GM18858 (cell line): ENCODE data around the gene MAB21L1.

Experiments used
- ATAC-seq: cut with Tn5 transposase; IDR thresholded peaks from one replicate; pipeline ENCODE4 v1.9.1; 2021; ENCODE audit not compliant: unreplicated experiment

MAB21L1 gene

GRCh38 chr13:35480346-35480745 lies 3.9 kb upstream of the MAB21L1 start:
- no peak for ATAC-seq

- no peak for ATAC-seq
These were observed 3.2 kb upstream of the MAB21L1 start for GRCh38 chr13:35479706-35480105.

- no peak for ATAC-seq
These were observed 2.6 kb upstream of the MAB21L1 start for GRCh38 chr13:35479038-35479492.

- no peak for ATAC-seq
These were observed 2.0 kb upstream of the MAB21L1 start for GRCh38 chr13:35478271-35479037.

- no peak for ATAC-seq
These were observed 977 bp upstream of the MAB21L1 start for GRCh38 chr13:35477386-35477946.

GRCh38 chr13:35475212-35475959 lies 1.1 kb downstream of the MAB21L1 start:
- no peak for ATAC-seq

- ATAC-seq: no peak
These were observed 1.8 kb downstream of the MAB21L1 start for GRCh38 chr13:35474496-35475211.

GRCh38 chr13:35473802-35474201 lies 2.7 kb downstream of the MAB21L1 start:
- ATAC-seq: no peak

GRCh38 chr13:35473206-35473775 lies 3.2 kb downstream of the MAB21L1 start:
- ATAC-seq: no peak

- ATAC-seq: no peak
These were observed 4.1 kb downstream of the MAB21L1 start for GRCh38 chr13:35472323-35472881.

GRCh38 chr13:35471706-35472322 lies 4.7 kb downstream of the MAB21L1 start:
- ATAC-seq: no peak

- ATAC-seq: no peak
These were observed 5.5 kb downstream of the MAB21L1 start for GRCh38 chr13:35470671-35471661.

GRCh38 chr13:35469806-35470525 lies 6.5 kb downstream of the MAB21L1 start:
- no peak for ATAC-seq

- no peak for ATAC-seq
These were observed 8.3 kb downstream of the MAB21L1 start for GRCh38 chr13:35468195-35468594.

GRCh38 chr13:35465371-35465770 lies 11.1 kb downstream of the MAB21L1 start:
- ATAC-seq: no peak

GRCh38 chr13:35460061-35460460 lies 16.4 kb downstream of the MAB21L1 start:
- ATAC-seq: no peak

- ATAC-seq: no peak
These were observed 19.2 kb downstream of the MAB21L1 start for GRCh38 chr13:35457258-35457657.

GRCh38 chr13:35455022-35455421 lies 21.5 kb downstream of the MAB21L1 start:
- ATAC-seq: no peak
